HepG2 (cell line): ENCODE data around the gene ZNF273. TPM values are rescaled to one million over a fixed set of nuclear protein-coding genes. Genes with fewer than 3 reads are reported as not detected.

ENCODE experiments used
- BHLHE40 ChIP-seq: IDR thresholded peaks from 2 replicates; pipeline ENCODE4 v1.6.1; 2011; ENCODE audit warnings: low read length, improper control_type of control experiment
- CAMTA2 ChIP-seq: sonication (generic); formaldehyde crosslinking; IDR thresholded peaks from 2 replicates; pipeline ENCODE4 v1.4.0; 2020; ENCODE audit warnings: mild to moderate bottlenecking, missing genetic modification reagents, borderline replicate concordance
- CENPX ChIP-seq: sonication (generic); formaldehyde crosslinking; IDR thresholded peaks from 2 replicates; pipeline ENCODE4 v1.9.0; 2021; ENCODE audit warnings: mild to moderate bottlenecking, missing genetic modification reagents, moderate library complexity
- ELF3 ChIP-seq: IDR thresholded peaks from 2 replicates; pipeline ENCODE4 v1.6.1; 2016; ENCODE audit warnings: missing genetic modification reagents, missing compliant biosample characterization
- KDM3A ChIP-seq: IDR thresholded peaks from 2 replicates; pipeline ENCODE4 v1.6.1; 2018; ENCODE audit warnings: low read depth, missing compliant biosample characterization
- KDM4B ChIP-seq: sonication (generic); formaldehyde crosslinking; IDR thresholded peaks from 2 replicates; pipeline ENCODE4 v1.4.0; 2020; ENCODE audit warnings: missing genetic modification reagents
- MAFF ChIP-seq: IDR thresholded peaks from 2 replicates; pipeline ENCODE4 v1.6.1; 2011; ENCODE audit warnings: low read depth, low read length, improper control_type of control experiment
- MBNL3 ChIP-seq: fragments of 250-450 bp; sonication (Bioruptor Pico); conservative IDR thresholded peaks from 2 replicates; pipeline ENCODE4 v1.8.0; 2022; ENCODE audit warnings: mild to moderate bottlenecking, inconsistent platforms
- MED8 ChIP-seq: sonication (generic); formaldehyde crosslinking; IDR thresholded peaks from 2 replicates; pipeline ENCODE4 v1.8.1; 2023; ENCODE audit warnings: mild to moderate bottlenecking, missing genetic modification reagents; ENCODE audit not compliant: insufficient replicate concordance
- MEF2D ChIP-seq: sonication (generic); formaldehyde crosslinking; IDR thresholded peaks from 2 replicates; pipeline ENCODE4 v1.5.1; 2020; ENCODE audit warnings: mild to moderate bottlenecking, missing genetic modification reagents
- MIER2 ChIP-seq: IDR thresholded peaks from 2 replicates; pipeline ENCODE4 v1.6.1; 2016; ENCODE audit warnings: missing biosample characterization, missing genetic modification reagents
- NFIB ChIP-seq: sonication (generic); formaldehyde crosslinking; IDR thresholded peaks from 2 replicates; pipeline ENCODE4 v1.9.0; 2021; ENCODE audit warnings: missing genetic modification reagents, mild to moderate bottlenecking, borderline replicate concordance
- PITX1 ChIP-seq: sonication (generic); formaldehyde crosslinking; IDR thresholded peaks from 2 replicates; pipeline ENCODE4 v1.5.1; 2020; ENCODE audit warnings: mild to moderate bottlenecking, missing genetic modification reagents
- SOX5 ChIP-seq: IDR thresholded peaks from 2 replicates; pipeline ENCODE4 v1.6.1; 2016; ENCODE audit warnings: borderline replicate concordance
- SP5 ChIP-seq: IDR thresholded peaks from 2 replicates; pipeline ENCODE4 v1.6.1; 2016; ENCODE audit warnings: low read depth, borderline replicate concordance
- SRSF1 ChIP-seq: fragments of 200-400 bp; formaldehyde crosslinking; optimal IDR thresholded peaks from 2 replicates; pipeline ENCODE3; 2017; ENCODE audit warnings: mild to moderate bottlenecking, low read depth, low read length, moderate library complexity
- STAT5B ChIP-seq: sonication (generic); formaldehyde crosslinking; IDR thresholded peaks from 2 replicates; pipeline ENCODE4 v1.4.0; 2020; ENCODE audit warnings: missing genetic modification reagents
- TGIF2 ChIP-seq: IDR thresholded peaks from 2 replicates; pipeline ENCODE4 v1.6.1; 2016; ENCODE audit warnings: control low read depth, missing compliant biosample characterization
- U2AF1 ChIP-seq: fragments of 200-400 bp; formaldehyde crosslinking; optimal IDR thresholded peaks from 2 replicates; pipeline ENCODE3; 2017; ENCODE audit warnings: mild to moderate bottlenecking, low read depth, low read length
- YEATS2 ChIP-seq: sonication (generic); formaldehyde crosslinking; IDR thresholded peaks from 2 replicates; pipeline ENCODE4 v1.4.0; 2020; ENCODE audit warnings: missing genetic modification reagents, borderline replicate concordance
- ZFP37 ChIP-seq: sonication (generic); formaldehyde crosslinking; IDR thresholded peaks from 2 replicates; pipeline ENCODE4 v1.4.0; 2020; ENCODE audit warnings: missing genetic modification reagents, borderline replicate concordance
- ZNF253 ChIP-seq: sonication (generic); formaldehyde crosslinking; IDR thresholded peaks from 2 replicates; pipeline ENCODE4 v1.8.0; 2022; ENCODE audit warnings: mild to moderate bottlenecking, missing genetic modification reagents, borderline replicate concordance
- ZNF274 ChIP-seq: sonication (generic); formaldehyde crosslinking; IDR thresholded peaks from 2 replicates; pipeline ENCODE4 v1.5.1; 2020; ENCODE audit warnings: mild to moderate bottlenecking, missing genetic modification reagents
- ZNF337 ChIP-seq: sonication (generic); formaldehyde crosslinking; IDR thresholded peaks from 2 replicates; pipeline ENCODE4 v1.5.1; 2020; ENCODE audit warnings: missing genetic modification reagents, low read depth, mild to moderate bottlenecking, borderline replicate concordance
- ZNF383 ChIP-seq: sonication (generic); formaldehyde crosslinking; IDR thresholded peaks from 2 replicates; pipeline ENCODE4 v1.4.0; 2020; ENCODE audit warnings: missing genetic modification reagents, mild to moderate bottlenecking, borderline replicate concordance
- ZNF879 ChIP-seq: sonication (generic); formaldehyde crosslinking; IDR thresholded peaks from 2 replicates; pipeline ENCODE4 v1.8.1; 2023; ENCODE audit warnings: missing genetic modification reagents
- polyA plus RNA-seq, 8 experiments: library from polyadenylated mRNA; depleted of rRNA in 3 of 8; stranded (reverse) in 7 of 8; unstranded in 1 of 8; fragments of >200 nt; fragmentation: Illumina TruSeq in 4 of 8; extraction: Trizol in 4 of 8; gene quantifications; 2 replicates each; pipeline versions ENCODE4 v1.2.1 to v1.2.3, GENCODE V29; 2011 to 2016; ENCODE audit warnings: low read depth in 4 of 8, missing spikeins in 1 of 8, mixed read lengths in 1 of 8; ENCODE audit not compliant: insufficient read depth in 1 of 8
- total RNA-seq, 5 experiments: library from RNA; depleted of rRNA; stranded (reverse); fragments of >200 nt; fragmentation: Illumina TruSeq; extraction: Trizol; gene quantifications; 2 replicates each; pipeline ENCODE4 v1.2.3, GENCODE V29; 2016; ENCODE audit warnings: low read depth in 1 of 5
- TF ChIP-seq, protein P1 (sequence below): sonication (generic); formaldehyde crosslinking; IDR thresholded peaks from 2 replicates; pipeline ENCODE4 v1.8.0; 2022; ENCODE audit warnings: missing genetic modification reagents, mild to moderate bottlenecking, moderate library complexity, borderline replicate concordance
- TF ChIP-seq, protein P2 (sequence below): sonication (generic); formaldehyde crosslinking; IDR thresholded peaks from 2 replicates; pipeline ENCODE4 v1.5.0; 2020; ENCODE audit warnings: missing genetic modification reagents
- TF ChIP-seq, protein P3 (sequence below): sonication (generic); formaldehyde crosslinking; IDR thresholded peaks from 2 replicates; pipeline ENCODE4 v1.5.0; 2020; ENCODE audit warnings: missing genetic modification reagents

The ZNF273 gene
- total and polyA plus RNA-seq, 2 of the 13 experiments (the other 11 are each of a cell fraction or from before 2014, with no cell fraction given) = 1.7 to 5.8 TPM

DNA sequence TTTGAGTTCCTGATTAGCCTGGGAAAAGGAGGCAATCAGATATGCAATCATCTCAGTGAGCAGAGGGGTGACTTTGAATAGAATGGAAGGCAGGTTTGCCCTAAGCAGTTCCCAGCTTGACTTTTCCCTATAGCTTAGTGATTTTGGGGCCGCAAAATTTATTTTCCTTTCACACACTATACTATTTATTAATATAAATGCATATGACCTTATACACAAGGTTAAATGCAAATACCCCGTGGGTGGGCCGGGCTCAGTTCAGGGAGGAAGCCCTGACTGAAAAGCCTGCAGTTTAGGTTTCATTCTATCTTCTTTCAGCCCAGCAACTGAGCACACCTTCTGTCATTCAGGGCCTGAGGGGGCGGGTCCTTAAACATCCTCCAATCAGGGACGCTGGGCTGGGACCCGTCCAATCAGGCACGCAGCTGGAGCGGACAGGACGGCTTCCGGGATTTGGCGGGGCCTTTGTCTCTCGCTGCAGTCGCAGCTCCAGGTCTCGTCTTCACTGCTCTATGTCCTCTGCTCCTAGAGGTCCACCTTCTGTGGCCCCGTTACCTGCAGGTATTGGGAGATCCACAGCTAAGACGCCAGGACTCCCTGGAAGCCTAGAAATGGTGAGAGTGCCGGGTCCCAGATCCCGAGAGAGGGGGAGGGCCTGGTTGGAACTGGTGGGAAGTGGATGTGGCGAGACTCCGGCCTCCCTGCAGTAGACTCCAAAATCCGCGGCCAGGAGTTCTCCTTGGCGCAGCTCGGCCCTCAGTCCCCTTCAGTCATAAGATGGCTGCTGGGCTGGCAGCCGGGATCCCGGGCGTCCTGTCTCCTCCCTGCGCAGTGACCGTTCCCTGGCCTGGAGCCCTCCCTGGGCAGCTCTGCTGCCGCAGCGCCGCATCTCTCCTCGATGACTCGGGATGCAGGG lies at the start of gene ZNF273 (continued):
- no peak for TF ChIP-seq MBNL3 (CRISPR knock-in tag)
- no peak for TF ChIP-seq BHLHE40
- TF ChIP-seq NFIB (CRISPR knock-in tag) = no peak
- peak; percentile 80; the same call in 1 of the 2 replicates for TF ChIP-seq TGIF2 (CRISPR knock-in tag)
- no peak for TF ChIP-seq ZNF337 (CRISPR knock-in tag)
- TF ChIP-seq MIER2 (CRISPR knock-in tag) = no peak
- TF ChIP-seq CENPX (CRISPR knock-in tag) = no peak
- TF ChIP-seq YEATS2 = no peak
- no peak for TF ChIP-seq ZNF879 (CRISPR knock-in tag)
- TF ChIP-seq SOX5 (CRISPR knock-in tag) = no peak
- no peak for TF ChIP-seq MAFF
- no peak for TF ChIP-seq CAMTA2 (CRISPR knock-in tag)
- TF ChIP-seq, protein P1, sequence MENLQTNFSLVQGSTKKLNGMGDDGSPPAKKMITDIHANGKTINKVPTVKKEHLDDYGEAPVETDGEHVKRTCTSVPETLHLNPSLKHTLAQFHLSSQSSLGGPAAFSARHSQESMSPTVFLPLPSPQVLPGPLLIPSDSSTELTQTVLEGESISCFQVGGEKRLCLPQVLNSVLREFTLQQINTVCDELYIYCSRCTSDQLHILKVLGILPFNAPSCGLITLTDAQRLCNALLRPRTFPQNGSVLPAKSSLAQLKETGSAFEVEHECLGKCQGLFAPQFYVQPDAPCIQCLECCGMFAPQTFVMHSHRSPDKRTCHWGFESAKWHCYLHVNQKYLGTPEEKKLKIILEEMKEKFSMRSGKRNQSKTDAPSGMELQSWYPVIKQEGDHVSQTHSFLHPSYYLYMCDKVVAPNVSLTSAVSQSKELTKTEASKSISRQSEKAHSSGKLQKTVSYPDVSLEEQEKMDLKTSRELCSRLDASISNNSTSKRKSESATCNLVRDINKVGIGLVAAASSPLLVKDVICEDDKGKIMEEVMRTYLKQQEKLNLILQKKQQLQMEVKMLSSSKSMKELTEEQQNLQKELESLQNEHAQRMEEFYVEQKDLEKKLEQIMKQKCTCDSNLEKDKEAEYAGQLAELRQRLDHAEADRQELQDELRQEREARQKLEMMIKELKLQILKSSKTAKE (CRISPR knock-in tag) = no peak
- TF ChIP-seq SP5 = no peak
- TF ChIP-seq STAT5B = no peak
- no peak; the same call in 1 of the 2 replicates for TF ChIP-seq ELF3
- TF ChIP-seq, protein P2, sequence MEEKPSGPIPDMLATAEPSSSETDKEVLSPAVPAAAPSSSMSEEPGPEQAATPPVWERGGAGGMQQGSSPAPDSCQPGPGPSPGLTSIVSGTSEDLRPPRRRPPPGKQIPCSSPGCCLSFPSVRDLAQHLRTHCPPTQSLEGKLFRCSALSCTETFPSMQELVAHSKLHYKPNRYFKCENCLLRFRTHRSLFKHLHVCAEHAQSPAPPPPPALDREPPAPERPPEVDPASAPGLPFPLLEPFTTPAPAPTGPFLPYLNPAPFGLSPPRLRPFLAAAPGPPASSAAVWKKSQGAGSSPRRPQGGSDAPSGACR (CRISPR knock-in tag) = no peak
- TF ChIP-seq ZNF274 (CRISPR knock-in tag) = no peak
- TF ChIP-seq PITX1 (CRISPR knock-in tag) = no peak
- TF ChIP-seq MEF2D = 0 out of 2 replicates have a peak, but pooled peaks have one; percentile 16
- no peak for TF ChIP-seq ZNF383
- TF ChIP-seq ZFP37 = no peak
- TF ChIP-seq SRSF1 = no peak
- TF ChIP-seq, protein P3, sequence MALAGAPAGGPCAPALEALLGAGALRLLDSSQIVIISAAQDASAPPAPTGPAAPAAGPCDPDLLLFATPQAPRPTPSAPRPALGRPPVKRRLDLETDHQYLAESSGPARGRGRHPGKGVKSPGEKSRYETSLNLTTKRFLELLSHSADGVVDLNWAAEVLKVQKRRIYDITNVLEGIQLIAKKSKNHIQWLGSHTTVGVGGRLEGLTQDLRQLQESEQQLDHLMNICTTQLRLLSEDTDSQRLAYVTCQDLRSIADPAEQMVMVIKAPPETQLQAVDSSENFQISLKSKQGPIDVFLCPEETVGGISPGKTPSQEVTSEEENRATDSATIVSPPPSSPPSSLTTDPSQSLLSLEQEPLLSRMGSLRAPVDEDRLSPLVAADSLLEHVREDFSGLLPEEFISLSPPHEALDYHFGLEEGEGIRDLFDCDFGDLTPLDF (CRISPR knock-in tag) = no peak
- no peak for TF ChIP-seq ZNF253 (CRISPR knock-in tag)
- no peak for TF ChIP-seq U2AF1
- TF ChIP-seq MED8 (CRISPR knock-in tag) = no peak
- TF ChIP-seq KDM4B (CRISPR knock-in tag) = no peak
- no peak for TF ChIP-seq KDM3A
